Stomach (tissue), 9 donors: ENCODE results near the gene PRRC2C. TPM values are rescaled to one million over a fixed set of nuclear protein-coding genes. Genes with fewer than 3 reads are reported as not detected.

Source experiments
- DNase-seq, 2 donors: peaks; one replicate each; pipeline versions ENCODE4 v3.0.0 to v3.0.0-alpha.2; 2013 to 2019
- H3K27ac ChIP-seq, 5 donors: fragments of 200-600 bp in 4 of 5; sonication (generic) in 4 of 5; one replicate each; pipeline ENCODE4 v1.5.1; 2013 to 2019; ENCODE audit warnings: mild to moderate bottlenecking in 1 of 5, moderate library complexity in 1 of 5
- H3K27me3 ChIP-seq, 3 donors: fragments of 200-600 bp; sonication (generic); one replicate each; pipeline ENCODE4 v1.5.1; 2017 to 2019; ENCODE audit warnings: mixed run types in 1 of 3
- H3K36me3 ChIP-seq, 4 donors: fragments of 200-600 bp; sonication (generic); 1 replicate in 3 of 4; 2 replicates in 1 of 4; pipeline ENCODE4 v1.5.1; 2016 to 2019
- H3K4me1 ChIP-seq, 4 donors: fragments of 200-600 bp; sonication (generic); one replicate each; pipeline ENCODE4 v1.5.1; 2016 to 2019
- H3K4me3 ChIP-seq, 4 donors: fragments of 200-600 bp; sonication (generic) in 3 of 4; one replicate each; pipeline ENCODE4 v1.5.1; 2016 to 2019; ENCODE audit warnings: mild to moderate bottlenecking in 1 of 4
- H3K9me3 ChIP-seq, 4 donors: fragments of 200-600 bp; sonication (generic); one replicate each; pipeline ENCODE4 v1.5.1; 2016 to 2019
- EP300 ChIP-seq: sonication (generic); formaldehyde crosslinking; IDR thresholded peaks from one replicate; pipeline ENCODE4 v1.6.1; 2017; ENCODE audit warnings: antibody characterized with exemption
- POLR2A ChIP-seq, 4 donors: fragments of 450-650 bp; IDR thresholded peaks; one replicate each; pipeline ENCODE4 v1.6.1; 2016; ENCODE audit warnings: antibody characterized with exemption in 4 of 4, control low read depth in 2 of 4, mild to moderate bottlenecking in 1 of 4, moderate library complexity in 1 of 4
- POLR2AphosphoS5 ChIP-seq, 3 donors: sonication (generic); formaldehyde crosslinking; IDR thresholded peaks; one replicate each; pipeline ENCODE4 v1.6.1; 2016; ENCODE audit warnings: antibody characterized with exemption in 3 of 3
- WGBS, 5 donors: extraction: QIAGEN DNeasy Blood & Tissue Kit in 3 of 5; methylation state at CpG; one replicate each; pipeline versions ENCODE4 v1.1.5 to v1.1.7; 2013 to 2018; 5-methylcytosine and 5-hydroxymethylcytosine counted together
- intact Hi-C: fragments of 100-400 bp; cut with DNase I; formaldehyde crosslinking; loops from one replicate; pipeline ENCODE4 v1.15.1; 2023; ENCODE audit warnings: low total_unique reads
- polyA plus RNA-seq, 3 donors: library from polyadenylated mRNA; stranded (reverse); fragments of 200-250 nt; gene quantifications; one replicate each; pipeline ENCODE4 v1.2.3, GENCODE V29; 2013
- total RNA-seq, 5 donors: library from RNA; depleted of rRNA; stranded (reverse); fragments of >200 nt; gene quantifications; one replicate each; pipeline versions ENCODE4 v1.1.0 to v1.2.3, GENCODE V29; 2014 to 2016
- TF ChIP-seq, protein P1 (sequence below), 7 experiments: fragments of 450-650 bp in 4 of 7; fragments of 200-600 bp in 3 of 7; sonication (generic) in 3 of 7; IDR thresholded peaks; one replicate each; pipeline ENCODE4 v1.5.1; 2016 to 2019; ENCODE audit warnings: antibody characterized with exemption in 7 of 7, control low read depth in 2 of 7, mild to moderate bottlenecking in 1 of 7
- donor health status: healthy with polysubstance abuse.
- donor health status: Bipolar disorder and iron deficiency.
- donor health status: healthy.

Gene PRRC2C
- total and polyA plus RNA-seq, 8 donors = 19.0 to 404 (median 75.8) TPM

DNA sequence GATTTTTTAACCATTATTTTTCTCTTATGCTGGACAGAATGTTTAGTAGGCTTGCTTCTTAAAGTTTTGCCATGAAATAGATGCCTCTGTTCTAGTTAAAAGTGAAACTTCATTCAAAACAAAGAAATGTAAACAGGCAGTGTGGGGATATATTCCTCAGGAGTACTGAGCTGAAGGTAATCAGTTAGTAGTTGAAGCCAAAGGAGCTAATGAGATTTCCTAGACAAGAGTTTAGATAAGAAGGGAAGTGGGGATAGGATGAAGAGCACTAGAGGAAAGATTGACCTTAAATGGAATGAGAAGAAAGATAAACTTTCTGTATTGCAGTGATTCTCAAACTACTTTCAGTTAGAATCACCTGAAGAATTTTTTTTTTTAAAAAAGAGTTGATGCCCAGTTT is 23.9 kb downstream of the PRRC2C start:
- peaks cover 0 to 15% (median 9%) of the 10 kb centered on the region in 4 donors for H3K36me3 ChIP-seq
- H3K27me3 ChIP-seq = no peaks in the 10 kb centered on the region
- peaks cover 12 to 76% (median 37%) of the 10 kb centered on the region in 4 donors for H3K4me1 ChIP-seq
- intact Hi-C loops = no loop called here
- TF ChIP-seq, protein P1, sequence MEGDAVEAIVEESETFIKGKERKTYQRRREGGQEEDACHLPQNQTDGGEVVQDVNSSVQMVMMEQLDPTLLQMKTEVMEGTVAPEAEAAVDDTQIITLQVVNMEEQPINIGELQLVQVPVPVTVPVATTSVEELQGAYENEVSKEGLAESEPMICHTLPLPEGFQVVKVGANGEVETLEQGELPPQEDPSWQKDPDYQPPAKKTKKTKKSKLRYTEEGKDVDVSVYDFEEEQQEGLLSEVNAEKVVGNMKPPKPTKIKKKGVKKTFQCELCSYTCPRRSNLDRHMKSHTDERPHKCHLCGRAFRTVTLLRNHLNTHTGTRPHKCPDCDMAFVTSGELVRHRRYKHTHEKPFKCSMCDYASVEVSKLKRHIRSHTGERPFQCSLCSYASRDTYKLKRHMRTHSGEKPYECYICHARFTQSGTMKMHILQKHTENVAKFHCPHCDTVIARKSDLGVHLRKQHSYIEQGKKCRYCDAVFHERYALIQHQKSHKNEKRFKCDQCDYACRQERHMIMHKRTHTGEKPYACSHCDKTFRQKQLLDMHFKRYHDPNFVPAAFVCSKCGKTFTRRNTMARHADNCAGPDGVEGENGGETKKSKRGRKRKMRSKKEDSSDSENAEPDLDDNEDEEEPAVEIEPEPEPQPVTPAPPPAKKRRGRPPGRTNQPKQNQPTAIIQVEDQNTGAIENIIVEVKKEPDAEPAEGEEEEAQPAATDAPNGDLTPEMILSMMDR (IDR thresholded peaks at IDR 0.05) = no peak
- TF ChIP-seq EP300 = no peak
- TF ChIP-seq POLR2AphosphoS5 (IDR thresholded peaks at IDR 0.05) = no peak
- TF ChIP-seq POLR2A (IDR thresholded peaks at IDR 0.05) = no peak
- DNase-seq = no peak
- no peaks in the 10 kb centered on the region for H3K9me3 ChIP-seq
- H3K27ac ChIP-seq = no peak overlapping the region
- H3K4me3 ChIP-seq = no peak overlapping the region

DNA sequence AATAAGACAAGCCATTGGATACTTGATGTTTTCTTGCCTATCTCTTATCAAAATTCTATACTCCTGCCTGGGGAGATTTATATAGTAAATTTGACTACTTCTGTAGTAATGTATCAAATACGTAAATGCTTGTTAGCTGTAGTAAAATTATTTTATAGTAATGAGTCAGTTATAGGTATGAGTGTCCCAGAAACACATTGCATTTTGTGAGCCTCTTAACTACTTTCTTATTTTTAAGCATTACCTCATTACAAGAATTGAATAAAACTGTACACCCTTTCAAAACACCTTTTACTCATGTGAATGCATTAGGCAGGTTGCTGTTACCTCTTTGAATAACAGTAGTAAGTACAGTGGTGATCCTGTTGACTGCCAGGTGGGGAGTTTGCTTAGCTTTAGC is 28.4 kb downstream of the PRRC2C start:
- DNase-seq = no peak
- H3K9me3 ChIP-seq = no peaks in the 10 kb centered on the region
- H3K27me3 ChIP-seq = no peaks in the 10 kb centered on the region
- peaks cover 6 to 38% (median 16%) of the 10 kb centered on the region in 4 donors for H3K4me1 ChIP-seq
- H3K27ac ChIP-seq = no peak overlapping the region
- intact Hi-C loops = no loop called here
- H3K36me3 ChIP-seq = peaks cover 17 to 60% (median 55%) of the 10 kb centered on the region in 4 donors
- TF ChIP-seq POLR2A (IDR thresholded peaks at IDR 0.05) (no peak), EP300 (no peak)
- no peak overlapping the region for H3K4me3 ChIP-seq
- WGBS, 5 donors = 0 to 70% (median 0%) methylated on average over 1 of the region's 1 CpG

DNA sequence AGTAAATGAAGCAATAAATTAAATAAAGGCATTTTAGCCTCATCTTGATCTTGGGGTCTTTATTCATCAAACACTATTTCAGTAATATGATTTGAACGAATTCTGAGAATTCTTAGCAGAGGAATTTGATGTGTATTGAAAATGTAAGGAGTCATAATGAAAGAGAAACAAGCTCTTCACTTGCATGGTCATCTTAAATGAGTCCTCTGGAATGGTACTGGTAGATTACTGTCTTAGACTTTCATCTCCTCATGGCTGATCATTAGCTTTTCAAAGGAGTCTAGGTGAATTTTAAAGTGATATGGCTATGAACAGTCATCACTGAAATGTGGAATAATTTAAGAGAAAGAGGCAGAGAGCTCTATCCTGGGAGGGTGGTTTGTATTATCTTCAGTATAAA is 30.0 kb downstream of the PRRC2C start:
- peaks cover 17 to 76% (median 70%) of the 10 kb centered on the region in 4 donors for H3K36me3 ChIP-seq
- no peaks in the 10 kb centered on the region for H3K27me3 ChIP-seq
- no peak overlapping the region for H3K27ac ChIP-seq
- intact Hi-C loops = no loop called here
- H3K4me1 ChIP-seq = peaks cover 0 to 25% (median 7%) of the 10 kb centered on the region in 4 donors
- DNase-seq = no peak
- 77 to 91% (median 85%) methylated on average over 1 of the region's 1 CpG for WGBS, 5 donors
- no peak overlapping the region for H3K4me3 ChIP-seq
- no peaks in the 10 kb centered on the region for H3K9me3 ChIP-seq
- no peak for TF ChIP-seq POLR2A (IDR thresholded peaks at IDR 0.05)
- no peak for TF ChIP-seq POLR2AphosphoS5 (IDR thresholded peaks at IDR 0.05)
- TF ChIP-seq, protein P1 (IDR thresholded peaks at IDR 0.05) = no peak
- TF ChIP-seq EP300 = no peak

DNA sequence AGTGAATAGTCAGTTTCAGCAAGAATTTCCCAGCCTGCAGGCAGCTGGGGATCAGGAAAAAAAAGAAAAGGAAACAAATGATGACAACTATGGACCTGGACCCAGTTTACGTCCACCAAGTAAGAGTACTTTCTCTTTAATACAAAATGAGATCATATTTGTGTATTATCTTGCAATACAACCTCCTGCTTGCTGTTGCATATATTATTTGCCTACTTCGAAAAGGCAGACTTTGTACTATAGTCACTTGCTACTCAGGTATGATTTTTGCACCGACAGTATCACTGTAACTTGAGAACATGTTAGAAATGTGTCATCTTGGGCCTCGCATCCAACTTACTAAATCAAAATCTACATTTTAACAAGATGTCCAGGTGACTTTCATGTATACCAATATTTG is 30.4 kb downstream of the PRRC2C start:
- no peak for TF ChIP-seq POLR2A (IDR thresholded peaks at IDR 0.05)
- TF ChIP-seq EP300 = no peak
- no peak for TF ChIP-seq POLR2AphosphoS5 (IDR thresholded peaks at IDR 0.05)
- TF ChIP-seq, protein P1 (IDR thresholded peaks at IDR 0.05) = no peak
- intact Hi-C loops = no loop called here
- no peaks in the 10 kb centered on the region for H3K9me3 ChIP-seq

DNA sequence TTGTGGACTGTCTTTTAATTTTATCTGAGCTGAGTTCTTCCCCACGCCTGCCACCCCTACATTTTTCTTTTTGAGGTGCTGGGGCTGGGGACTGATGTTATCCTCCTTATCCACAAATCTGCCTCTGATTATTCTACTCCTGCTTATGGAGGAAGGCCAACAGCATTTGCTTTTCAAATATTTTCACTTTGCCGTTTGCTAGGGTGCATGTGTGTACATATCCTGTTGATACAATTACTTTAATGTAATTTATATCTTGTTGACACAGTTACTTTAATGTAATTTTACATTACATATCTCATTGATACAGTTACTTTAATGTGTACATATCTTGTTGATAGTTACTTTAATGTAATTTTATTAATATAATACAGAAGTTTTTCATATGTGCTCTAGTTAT is 36.2 kb downstream of the PRRC2C start:
- peaks cover 0 to 7% (median 2%) of the 10 kb centered on the region in 4 donors for H3K4me1 ChIP-seq
- DNase-seq = no peak
- peaks cover 53 to 100% (median 100%) of the 10 kb centered on the region in 4 donors for H3K36me3 ChIP-seq
- H3K27me3 ChIP-seq = no peaks in the 10 kb centered on the region
- H3K4me3 ChIP-seq = no peak overlapping the region
- H3K9me3 ChIP-seq = no peaks in the 10 kb centered on the region
- intact Hi-C loops = no loop called here
- TF ChIP-seq POLR2AphosphoS5 (IDR thresholded peaks at IDR 0.05) (no peak), POLR2A (IDR thresholded peaks at IDR 0.05) (no peak), EP300 (no peak)
- TF ChIP-seq, protein P1 (IDR thresholded peaks at IDR 0.05) = no peak
- H3K27ac ChIP-seq = no peak overlapping the region
- whole genome bisulfite sequencing, 5 donors = 27 to 43% (median 30%) methylated on average over 2 of the region's 2 CpGs

More for the DNA sequence above, 30.4 kb downstream of the PRRC2C start:
- no peak overlapping the region for H3K4me3 ChIP-seq
- DNase-seq = no peak
- 86 to 90% (median 87%) methylated on average over 4 of the region's 4 CpGs for WGBS, 5 donors
- peaks cover 17 to 80% (median 75%) of the 10 kb centered on the region in 4 donors for H3K36me3 ChIP-seq
- H3K27ac ChIP-seq = no peak overlapping the region
- no peaks in the 10 kb centered on the region for H3K27me3 ChIP-seq
- peaks cover 0 to 20% (median 7%) of the 10 kb centered on the region in 4 donors for H3K4me1 ChIP-seq
